T-helper 2 cell treated with Interferon-gamma antibody and Interleukin-4, amounts not matched to agents 100 ng/mL and 5 ng/mL, for 36 hours (primary cell): Measurements from ENCODE around the gene INTS11. TPM values are rescaled to one million over a fixed set of nuclear protein-coding genes. Genes with fewer than 3 reads are reported as not detected.

Experiments
- intact Hi-C: fragments of 100-400 bp; cut with micrococcal nuclease; formaldehyde crosslinking; loops from one replicate; pipeline ENCODE4 v1.15.1; 2023
- total RNA-seq: library from RNA; stranded (reverse); gene quantifications from 2 replicates; pipeline ENCODE4 v1.2.3, GENCODE V29; 2022

INTS11 gene
- total RNA-seq, 1 donor from 2014 or later: 116 TPM

DNA sequence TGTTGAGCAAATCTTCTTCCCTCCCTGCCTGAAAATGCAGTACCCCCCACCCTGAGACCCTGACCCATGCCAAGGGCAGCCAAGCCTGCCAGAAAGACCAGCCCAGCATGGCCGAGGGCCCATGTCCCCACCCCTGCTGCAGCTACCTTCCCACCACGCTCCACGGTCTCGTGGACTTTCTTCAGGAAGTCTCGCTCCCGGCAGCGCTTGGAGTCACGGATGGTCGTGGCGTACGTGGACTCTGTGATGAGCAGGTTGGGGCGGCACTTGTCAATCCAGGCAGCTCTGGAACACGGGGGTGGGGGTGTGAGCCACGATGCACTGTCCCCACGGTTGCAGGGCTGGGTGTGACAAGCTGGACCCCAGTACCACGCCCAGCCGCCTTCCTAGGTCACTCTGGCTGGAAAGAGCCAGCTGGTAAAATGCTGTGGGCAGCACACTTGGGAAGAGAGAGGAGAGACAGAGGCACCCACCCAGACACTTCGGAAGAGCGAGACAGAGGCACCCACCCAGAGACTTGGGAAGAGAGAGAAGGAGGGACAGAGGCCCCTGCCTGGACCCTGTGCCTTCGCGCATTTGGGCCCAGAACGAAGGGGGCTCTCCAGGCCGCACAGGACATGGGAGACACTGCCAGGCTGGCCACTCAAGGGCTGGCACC, 9.7 kb downstream of the INTS11 start:
- intact Hi-C loops: no loop called here

GRCh38 chr1:1314237-1314586, 10.2 kb downstream of the INTS11 start:
- intact Hi-C loops: no loop called here

GRCh38 chr1:1313500-1314236, 10.8 kb downstream of the INTS11 start:
- intact Hi-C loops: no loop called here

DNA sequence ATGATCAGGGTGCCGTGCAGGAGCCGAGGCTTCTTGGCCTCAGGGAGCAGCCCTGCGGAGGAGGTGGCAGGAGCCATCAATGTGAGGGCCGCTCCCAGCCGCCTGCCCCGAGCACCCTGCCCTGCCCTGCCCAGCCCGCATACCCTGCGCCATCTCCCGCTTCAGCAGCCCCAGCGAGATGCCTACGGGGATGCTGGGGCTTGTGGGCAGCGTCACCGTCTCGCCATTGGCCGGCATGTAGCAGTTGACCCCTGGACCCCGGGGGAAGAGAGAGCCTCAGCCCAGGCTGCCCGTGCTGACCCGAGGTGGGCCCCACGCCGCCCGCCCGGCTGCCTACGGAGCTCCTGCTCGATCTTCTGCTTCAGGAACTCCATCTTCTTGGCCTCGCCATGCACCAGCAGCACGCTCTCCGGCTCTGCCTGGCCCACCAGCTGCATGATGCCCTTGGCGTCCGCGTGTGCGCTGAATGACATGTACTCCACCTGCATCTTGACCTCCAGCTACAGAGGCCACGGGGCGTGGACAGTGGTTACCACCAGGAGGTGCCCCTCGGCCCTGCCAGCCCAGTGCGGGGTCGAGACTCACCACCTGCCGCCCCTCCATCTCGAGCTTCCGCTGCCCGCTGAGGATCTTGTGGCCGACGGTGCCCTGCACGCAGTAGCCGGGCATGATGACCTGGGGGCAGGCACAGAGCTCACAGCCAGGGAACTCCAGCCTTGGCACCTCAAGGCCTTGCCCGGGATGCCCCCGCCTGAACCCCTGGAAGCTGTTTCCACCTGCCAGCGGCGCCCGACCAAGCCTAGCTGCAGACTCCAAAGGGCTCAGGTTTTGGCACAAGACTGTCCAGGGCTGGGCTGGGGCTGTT, 11.8 kb downstream of the INTS11 start:
- intact Hi-C loops: no loop called here

DNA sequence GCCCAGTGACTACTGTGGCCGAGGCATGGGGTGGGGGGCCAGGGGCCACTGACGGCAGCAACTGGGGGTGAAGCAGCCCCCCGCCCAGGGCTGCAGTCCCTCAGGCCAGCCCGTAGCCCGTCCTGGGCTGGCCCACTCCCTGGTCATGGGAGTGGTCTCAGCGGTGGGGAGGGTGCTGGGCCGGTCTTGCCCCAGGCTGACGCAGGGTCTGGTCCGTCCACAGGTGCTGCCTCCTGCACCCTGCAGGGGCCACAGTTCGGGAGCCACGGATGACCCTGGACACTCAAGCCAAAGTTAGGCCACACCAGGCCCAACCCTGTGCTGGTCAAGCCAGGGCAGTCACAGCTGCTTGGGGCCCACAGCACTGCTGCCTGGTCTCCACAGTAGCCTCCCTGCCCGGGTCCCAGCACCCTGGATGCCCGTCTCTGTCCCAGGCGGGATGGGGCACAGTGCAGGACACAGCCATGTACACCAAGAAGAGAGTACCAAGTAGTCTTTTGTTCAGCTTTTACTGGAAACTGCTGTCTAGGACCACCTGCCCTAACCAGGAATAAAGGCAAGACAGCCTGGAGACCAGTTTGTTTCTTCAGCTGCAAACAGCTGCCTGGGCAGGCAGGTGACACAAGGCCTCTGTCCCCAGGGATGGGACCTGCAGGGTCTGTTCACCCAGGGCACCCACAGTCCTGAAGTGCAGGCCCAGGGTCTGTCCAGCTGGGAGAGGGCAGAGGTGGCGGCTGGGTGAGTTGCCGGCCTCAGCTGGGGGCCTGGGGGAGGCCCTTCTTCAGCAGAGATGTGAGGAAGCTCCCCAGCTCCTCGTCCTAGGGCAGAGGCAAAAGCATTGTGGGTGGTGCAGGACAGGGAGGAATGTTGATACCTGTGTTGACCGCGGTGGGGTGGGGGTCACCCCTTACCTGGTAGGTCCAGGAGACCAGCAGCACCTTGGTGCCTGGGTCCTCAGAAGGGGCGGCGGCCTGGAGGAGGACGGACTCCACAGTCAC, 13.1 kb downstream of the INTS11 start:
- intact Hi-C loops: no loop called here

DNA sequence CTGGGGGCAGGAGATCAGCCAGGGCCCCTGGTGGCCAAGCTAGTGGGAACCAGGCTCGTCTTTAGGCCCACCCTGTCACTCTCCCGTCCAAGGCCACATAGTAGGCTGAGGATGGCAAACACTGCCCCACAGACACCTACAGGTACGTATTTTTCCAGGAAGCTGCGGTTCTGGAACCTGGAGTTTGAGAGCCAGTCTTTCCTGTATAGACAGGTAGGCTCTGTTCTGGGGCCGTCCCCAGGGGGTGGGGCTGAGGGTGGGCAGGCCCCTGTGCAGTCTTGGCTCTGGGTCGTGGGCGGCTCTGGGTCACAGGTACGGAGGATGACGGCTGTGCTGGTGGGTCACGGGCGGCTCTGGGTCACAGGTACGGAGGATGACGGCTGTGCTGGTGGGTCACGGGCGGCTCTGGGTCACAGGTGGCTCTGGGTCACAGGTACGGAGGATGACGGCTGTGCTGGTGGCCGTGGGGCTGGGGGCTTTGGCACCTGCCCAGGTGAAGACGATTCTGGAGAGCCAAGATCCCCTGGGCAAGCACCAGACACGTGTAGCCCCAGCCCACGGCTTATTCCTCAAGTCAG, 13.9 kb downstream of the INTS11 start:
- intact Hi-C loops: no loop called here

DNA sequence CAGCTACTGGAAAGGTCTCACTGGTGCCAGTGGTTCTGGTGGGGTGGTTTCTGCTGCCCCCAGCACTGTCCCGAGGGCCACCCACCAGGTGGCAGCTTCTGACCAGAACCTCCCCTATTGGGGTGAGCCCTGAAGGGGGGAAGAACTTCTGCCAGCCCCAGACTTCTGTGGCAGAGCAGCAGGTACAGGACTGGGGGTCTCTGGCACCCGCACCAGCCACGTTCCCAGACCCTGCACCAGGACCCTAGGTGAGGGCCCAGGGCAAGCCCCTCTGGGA, 14.4 kb downstream of the INTS11 start:
- intact Hi-C loops: no loop called here

DNA sequence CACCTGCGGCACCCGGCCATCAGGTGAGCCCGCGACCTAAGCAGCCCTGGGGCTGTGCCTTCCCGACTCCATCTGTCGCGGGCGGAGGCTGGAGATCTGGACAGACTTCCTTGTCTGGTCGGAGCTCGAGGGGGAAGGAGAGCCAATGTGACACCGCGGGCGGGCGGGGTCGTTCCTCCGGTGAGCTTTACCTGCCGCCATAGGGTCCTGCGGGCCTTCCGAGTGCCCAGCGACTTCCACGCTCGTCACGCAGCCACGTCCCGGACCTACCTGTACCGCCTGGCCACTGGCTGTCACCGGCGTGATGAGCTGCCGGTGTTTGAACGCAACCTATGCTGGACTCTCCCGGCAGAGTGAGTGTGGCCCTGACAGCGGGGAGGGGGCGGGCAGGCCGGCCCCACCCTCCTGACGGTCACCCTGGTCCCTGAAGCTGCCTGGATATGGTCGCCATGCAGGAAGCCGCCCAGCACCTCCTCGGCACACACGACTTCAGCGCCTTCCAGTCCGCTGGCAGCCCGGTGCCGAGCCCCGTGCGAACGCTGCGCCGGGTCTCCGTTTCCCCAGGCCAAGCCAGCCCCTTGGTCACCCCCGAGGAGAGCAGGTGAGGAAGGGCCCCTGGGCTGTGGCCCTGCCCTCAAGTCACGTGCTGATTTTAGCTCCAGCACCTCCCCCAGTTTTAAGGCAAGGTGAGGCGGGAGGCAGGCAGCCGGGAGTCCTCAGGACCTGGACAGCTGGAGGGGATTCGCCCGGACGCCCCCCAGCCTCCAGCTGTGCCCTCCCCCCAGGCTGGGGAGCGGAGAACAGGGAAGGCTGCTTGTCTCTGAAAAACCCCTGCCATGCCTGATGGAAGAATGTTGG, 15.0 kb downstream of the INTS11 start:
- intact Hi-C loops: loop anchor here (2.0 to 10.0 kb wide), 5 partner anchors 37 to 275 kb away; partner anchors contain the start of genes AURKAIP1, C1orf159, DVL1 and UBE2J2

DNA sequence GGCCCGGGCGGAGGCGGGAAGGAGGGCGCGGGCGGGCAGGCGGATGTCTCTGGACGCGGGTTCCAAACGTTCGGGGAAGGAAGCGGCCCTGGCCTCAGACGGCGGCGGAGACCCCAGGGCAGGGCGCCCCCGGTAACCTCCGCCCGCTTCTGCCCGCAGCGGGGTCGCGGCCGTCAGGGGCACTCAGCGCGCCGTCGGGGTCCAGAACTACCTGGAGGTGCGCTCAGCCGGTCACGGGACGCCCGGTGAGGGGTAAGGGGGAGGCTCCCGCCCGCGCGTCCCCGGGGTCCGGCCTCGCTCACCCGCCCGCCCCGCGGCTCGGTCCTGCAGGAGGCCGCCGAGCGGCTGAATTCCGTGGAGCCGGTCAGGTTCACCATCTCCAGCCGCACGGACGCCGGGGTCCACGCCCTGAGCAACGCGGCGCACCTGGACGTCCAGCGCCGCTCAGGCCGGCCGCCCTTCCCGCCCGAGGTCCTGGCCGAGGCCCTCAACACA, 15.7 kb downstream of the INTS11 start:
- intact Hi-C loops: loop anchor here (2.0 to 10.0 kb wide), 5 partner anchors 36 to 274 kb away; partner anchors contain the start of genes AURKAIP1, C1orf159, DVL1 and UBE2J2

- intact Hi-C loops: loop anchor here (2.0 to 10.0 kb wide), 5 partner anchors 35 to 273 kb away; partner anchors contain the start of genes AURKAIP1, C1orf159, DVL1 and UBE2J2
Observed at GRCh38 chr1:1307923-1308755, 16.3 kb downstream of the INTS11 start, which contains the start of the genes ACAP3 and PUSL1. TSS of gene ACAP3 (minus strand) at chr1:1307930. CDS start at chr1:1307815, 115 bp downstream. TSS of gene PUSL1 (plus strand) at chr1:1308597. CDS start at chr1:1308644, 47 bp downstream.

- intact Hi-C loops: loop anchor here (5.0 to 10.0 kb wide), 4 partner anchors 40 to 273 kb away; partner anchors contain the start of genes AURKAIP1, C1orf159 and DVL1
Observed at GRCh38 chr1:1307261-1307922, 17.1 kb downstream of the INTS11 start.

DNA sequence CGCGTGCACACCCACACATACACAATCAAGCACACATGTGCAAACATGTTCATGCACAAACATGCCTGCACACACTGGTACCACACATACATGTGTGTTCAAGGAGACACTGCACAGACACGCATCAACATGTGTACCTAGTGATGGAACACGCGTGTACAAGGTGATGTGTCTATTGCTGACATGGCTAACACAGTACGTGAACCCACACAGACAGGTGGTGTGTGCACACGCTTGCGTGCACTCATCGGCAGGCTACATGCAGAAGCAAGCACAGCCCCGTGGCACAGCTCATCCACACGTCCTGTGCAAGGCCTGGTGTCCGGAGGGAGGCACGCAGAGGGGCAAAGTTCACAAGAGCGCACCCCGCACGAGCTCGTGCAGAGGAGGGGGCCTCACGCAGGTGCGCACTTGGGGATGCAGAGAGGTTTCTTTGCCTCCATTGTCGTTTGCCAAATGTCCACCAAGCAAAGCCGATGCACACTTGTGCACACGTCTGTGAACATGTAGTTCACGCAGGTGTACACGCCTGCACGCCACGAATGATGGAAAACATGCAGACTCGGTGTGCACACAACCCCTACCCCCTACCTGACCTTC, 17.7 kb downstream of the INTS11 start:
- intact Hi-C loops: loop anchor here (5.0 to 10.0 kb wide), 4 partner anchors 41 to 272 kb away; partner anchors contain the start of genes AURKAIP1, C1orf159 and DVL1

DNA sequence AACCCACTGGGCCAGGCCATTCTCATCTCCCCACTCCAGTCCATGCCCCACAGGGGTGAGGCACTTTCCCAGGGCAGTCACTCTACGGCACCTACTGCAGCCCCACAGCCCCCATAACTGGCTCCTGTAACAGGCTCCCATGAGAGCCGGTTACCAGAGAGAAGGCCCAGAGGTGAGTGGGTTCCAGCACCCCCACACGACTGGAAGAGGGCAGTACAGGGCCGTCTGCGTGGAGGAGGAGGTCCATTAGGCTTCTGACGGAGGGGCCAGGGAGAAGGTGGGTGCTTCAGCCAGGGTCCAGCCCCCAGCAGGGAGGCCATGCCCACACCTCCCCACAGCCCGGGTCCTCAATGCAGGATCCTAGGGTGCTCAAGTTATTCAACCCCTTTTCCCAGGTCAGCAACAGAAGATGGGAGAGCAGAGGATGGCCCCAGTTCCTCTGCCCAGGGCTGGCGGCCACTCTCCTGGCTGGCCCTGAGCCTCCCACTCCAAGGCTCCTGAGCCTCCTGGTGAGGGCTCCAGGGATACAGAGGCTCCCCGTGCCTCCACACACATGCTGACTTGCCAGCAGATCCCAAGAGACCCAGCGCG, 18.3 kb downstream of the INTS11 start:
- intact Hi-C loops: loop anchor here (5.0 to 10.0 kb wide), 4 partner anchors 41 to 271 kb away; partner anchors contain the start of genes AURKAIP1, C1orf159 and DVL1

DNA sequence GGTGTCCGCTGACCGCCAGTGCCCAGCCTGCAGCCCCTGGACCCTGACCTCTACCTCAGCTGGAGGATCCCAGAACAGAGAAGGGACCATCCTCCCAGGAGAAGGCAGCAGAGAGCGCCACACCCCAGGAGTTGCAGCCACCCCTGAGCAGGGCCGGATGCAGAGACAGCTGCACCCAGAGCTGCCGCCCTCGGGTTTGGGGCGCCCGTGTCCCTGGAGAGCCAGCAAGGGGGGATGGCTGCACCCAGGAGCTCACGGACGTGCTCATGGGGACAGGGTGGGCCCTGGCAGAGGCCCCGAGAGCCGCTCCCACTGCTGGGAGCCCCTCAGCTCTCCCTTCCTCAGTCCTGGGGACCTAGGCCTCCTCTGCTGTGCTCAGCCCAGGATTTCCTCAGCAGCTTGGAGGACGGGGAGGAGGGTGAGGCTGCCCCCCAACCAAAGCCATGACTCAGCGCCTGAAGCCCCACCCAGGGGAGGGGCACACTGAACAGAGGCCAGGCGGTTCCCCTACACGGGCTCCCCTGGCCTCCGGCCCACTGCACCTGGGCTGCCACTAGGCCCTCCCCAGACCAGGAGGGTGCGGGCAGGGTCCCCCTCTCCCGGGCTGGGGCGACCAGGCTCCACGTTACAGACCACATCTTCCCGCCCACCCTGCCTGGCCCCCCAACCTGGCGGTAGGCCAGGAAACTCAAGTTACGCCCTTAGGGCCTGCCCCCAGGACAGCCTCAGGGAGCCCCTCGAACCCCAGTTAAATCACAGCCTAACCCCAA, 19.0 kb downstream of the INTS11 start:
- intact Hi-C loops: loop anchor here (1.0 to 10.0 kb wide), 5 partner anchors 19 to 271 kb away; partner anchors contain the start of genes AURKAIP1, C1orf159, CPTP and DVL1
